ENCODE results near the gene FAM168A. TPM values are rescaled to one million over a fixed set of nuclear protein-coding genes. Genes with fewer than 3 reads are reported as not detected.
"Not testable (repeated sequence)": the region's sequence is repeated elsewhere in the genome, so short reads cannot be mapped to it uniquely, and the experiment has no call there.

FAM168A gene
- total RNA-seq, 1 experiment from 2014 or later = 15.3 TPM

DNA sequence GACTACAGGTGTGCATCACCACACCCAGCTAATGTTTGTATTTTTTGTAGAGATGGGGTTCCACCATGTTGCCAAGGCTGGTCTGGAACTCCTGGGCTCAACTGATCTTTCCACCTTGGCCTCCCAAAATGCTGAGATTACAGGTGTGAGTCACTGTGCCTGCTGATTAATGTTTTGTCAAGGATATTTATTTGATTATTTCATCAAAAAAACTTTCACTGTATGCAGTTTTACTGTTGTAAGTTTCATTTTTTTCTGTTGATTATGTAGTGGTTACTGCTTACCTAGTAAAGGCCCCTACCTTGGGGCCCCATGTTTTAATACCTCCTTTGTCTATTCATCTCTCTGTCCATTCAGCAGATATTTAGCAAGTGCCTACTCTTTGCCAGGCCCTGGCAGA lies 16.7 kb upstream of the FAM168A start:
- no peaks in the 10 kb centered on the region for H3K27me3 ChIP-seq
- H3K4me3 ChIP-seq = no peak overlapping the region
- DNase-seq = no peak
- H3K9me3 ChIP-seq = peaks cover 4% of the 10 kb centered on the region; the same call in 1 of the 2 replicates
- H3K36me3 ChIP-seq = no peaks in the 10 kb centered on the region

DNA sequence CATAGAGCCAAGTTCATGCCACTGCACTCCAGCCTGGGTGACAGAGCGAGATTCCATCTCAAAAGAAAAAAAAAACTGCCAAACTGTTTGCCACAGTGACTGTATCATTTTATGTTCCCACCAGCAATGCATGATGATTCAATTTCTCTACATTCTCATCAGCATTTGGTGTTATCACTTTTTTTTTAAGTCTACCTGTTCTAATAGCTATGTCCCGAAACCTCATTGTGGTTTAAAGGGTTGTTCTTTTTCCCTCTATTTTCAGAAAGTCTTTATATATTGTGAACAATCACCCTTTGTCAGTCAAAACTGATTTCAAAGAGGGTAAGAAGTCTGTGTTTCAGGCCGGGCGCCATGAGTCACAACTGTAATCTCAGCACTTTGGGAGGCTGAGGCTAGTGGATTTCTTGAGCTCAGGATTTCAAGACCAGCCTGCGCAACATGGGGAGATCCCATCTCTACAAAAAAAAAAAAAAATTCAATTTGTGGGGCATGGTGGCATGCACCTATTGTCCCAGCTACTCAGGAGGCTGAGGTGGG lies 14.8 kb upstream of the FAM168A start:
- no peak overlapping the region for H3K4me3 ChIP-seq
- no peaks in the 10 kb centered on the region for H3K27me3 ChIP-seq
- no peak for DNase-seq
- peaks cover 4% of the 10 kb centered on the region; the same call in 1 of the 2 replicates for H3K9me3 ChIP-seq
- H3K36me3 ChIP-seq = no peaks in the 10 kb centered on the region

DNA sequence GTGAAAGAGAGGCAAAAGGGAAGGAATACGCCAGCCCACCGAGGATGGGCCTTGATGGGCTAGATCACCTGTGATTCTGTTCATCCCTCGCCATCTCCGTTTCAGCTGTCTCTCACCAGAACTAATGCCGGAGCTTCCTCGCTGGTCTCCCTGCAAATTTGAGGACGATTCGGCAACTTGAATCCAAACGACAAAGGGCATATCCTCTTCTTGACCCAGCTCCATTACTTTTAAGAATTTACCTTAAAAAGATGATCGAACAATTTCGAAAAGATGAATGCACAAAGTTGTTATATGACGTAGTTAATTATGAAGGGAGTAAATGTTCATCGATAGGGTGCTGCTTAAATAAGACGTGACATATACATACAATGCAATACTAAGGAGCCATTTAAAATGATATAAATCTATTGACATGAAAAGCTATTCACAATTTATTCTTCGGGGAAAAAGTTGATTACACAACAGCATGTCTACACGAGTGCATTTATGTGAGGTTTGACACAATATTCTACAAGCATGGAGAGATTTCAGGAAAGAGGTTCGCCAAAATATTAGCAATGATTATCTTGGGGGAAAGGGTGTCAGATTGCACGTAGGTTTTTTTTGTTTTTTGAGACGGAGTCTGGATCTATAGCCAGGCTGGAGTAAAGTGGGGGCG lies 937 bp upstream of the FAM168A start:
- H3K36me3 ChIP-seq = no peaks in the 10 kb centered on the region
- H3K4me3 ChIP-seq = peak overlapping the region; percentile 81
- H3K9me3 ChIP-seq = no peaks in the 10 kb centered on the region
- H3K27me3 ChIP-seq = no peaks in the 10 kb centered on the region
- DNase-seq = no peak

DNA sequence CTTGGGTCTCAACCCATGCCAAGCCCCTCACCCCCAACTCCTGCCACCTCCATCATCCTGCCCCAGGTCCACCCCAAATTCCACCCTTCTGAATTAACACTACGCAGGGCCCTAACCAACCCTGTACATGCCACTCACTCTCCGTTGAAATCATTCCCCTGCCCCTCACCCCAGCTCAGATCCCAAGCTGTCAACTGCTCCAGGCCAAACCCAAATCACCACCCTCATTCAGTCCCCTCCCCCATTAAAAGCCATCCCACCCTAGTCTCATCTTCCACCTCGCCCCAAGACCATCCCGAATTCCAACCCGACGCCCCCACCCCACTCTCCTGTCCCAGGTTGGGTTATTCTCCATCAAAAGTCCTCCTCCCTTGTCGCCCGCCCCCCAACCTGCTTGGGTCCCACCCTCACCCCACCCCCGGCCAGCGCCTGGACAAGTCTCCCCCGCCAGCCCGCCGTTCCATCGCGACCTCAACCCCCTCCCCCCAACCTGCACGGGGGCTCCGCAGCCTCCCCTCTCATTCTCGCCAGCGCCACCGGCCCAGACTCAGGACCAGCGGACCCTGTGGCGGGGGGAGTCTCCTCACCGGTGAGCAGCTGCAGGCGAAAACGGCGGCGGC lies 466 bp downstream of the FAM168A start:
- Histone ChIP-seq H3K4me3 (peak overlapping the region; percentile 81), H3K27me3 (no peaks in the 10 kb centered on the region), H3K9me3 (no peaks in the 10 kb centered on the region), H3K36me3 (no peaks in the 10 kb centered on the region)
- DNase-seq = no peak

DNA sequence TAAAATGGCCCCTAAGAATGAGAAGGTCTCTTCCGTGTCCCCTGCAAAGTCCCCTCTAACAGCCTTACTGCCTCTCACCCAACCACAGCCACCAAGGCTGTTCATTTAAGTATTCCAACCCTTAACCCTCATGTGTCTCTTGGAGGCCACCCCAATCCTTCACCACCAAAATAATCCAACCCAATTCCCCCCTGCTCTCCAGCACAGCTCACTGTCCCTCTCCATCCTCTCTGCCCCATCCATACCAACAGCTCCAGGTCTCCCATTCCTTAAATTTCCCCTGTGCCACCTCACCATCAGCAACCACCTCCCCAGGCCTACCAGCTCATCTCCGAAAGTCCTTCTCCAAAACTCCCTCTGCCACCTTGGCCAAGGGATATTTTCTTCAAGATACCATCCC lies 1.4 kb downstream of the FAM168A start:
- Histone ChIP-seq H3K36me3 (no peaks in the 10 kb centered on the region), H3K9me3 (no peaks in the 10 kb centered on the region), H3K4me3 (peak overlapping the region; percentile 81), H3K27me3 (no peaks in the 10 kb centered on the region)
- DNase-seq = no peak

DNA sequence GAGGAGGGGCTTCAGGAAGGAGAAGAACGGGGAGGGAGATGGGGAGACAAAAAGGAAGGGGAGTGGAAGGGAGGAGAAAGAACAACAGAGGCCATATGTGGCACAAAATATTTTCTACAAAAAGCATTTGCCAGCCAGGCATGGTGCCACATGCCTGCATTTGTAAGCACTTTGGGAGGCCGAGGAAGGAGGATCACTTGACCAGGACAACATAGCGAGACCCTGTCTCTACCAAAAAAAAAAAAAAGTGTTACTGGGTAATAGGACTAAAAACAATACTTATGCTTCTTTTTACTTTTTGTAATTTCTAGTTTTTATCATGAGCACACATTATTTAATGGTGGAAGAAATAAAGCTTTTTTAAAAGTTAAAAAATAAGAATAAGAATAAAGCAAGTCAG lies 5.3 kb downstream of the FAM168A start:
- DNase-seq = no peak
- Histone ChIP-seq H3K27me3 (no peaks in the 10 kb centered on the region), H3K4me3 (no peak overlapping the region), H3K9me3 (no peaks in the 10 kb centered on the region), H3K36me3 (no peaks in the 10 kb centered on the region)

DNA sequence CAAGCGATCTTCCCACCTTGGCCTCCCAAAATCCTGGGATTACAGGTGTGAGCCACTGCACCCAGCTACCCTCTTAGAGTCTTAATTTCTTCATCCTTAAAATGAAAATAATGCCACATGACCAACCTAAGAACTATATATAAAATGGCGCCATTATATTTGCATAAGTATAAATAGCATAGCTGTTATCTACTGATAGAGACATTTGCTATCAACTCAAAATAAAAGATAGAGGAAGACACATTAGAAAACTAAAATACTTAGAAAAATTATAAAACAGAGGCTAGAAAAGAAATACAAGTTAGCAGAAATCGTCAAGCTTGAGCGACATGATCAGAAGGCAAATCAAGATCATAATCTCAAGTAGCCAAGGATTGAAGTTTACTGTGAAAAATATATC lies 6.2 kb downstream of the FAM168A start:
- no peak for DNase-seq
- H3K36me3 ChIP-seq = no peaks in the 10 kb centered on the region
- H3K4me3 ChIP-seq = no peak overlapping the region
- no peaks in the 10 kb centered on the region for H3K9me3 ChIP-seq
- H3K27me3 ChIP-seq = no peaks in the 10 kb centered on the region

DNA sequence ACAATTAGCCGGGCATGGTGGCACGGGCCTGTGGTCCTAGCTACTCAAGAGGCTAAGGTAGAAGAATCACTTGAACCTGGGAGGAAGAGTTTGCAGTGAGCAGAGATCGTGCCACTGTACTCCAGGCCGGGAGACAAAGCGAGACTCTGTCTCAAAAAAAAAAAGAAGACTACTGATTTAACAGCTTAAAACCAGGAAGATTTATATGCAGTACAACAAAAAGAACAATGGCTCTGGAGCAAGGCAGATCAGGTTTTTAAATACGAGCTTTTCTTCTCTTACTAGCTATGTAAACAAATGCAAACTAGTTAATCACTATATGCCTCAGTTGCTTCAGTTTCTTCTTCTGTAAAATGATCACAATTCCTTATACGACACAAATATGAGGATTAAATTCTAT lies 6.9 kb downstream of the FAM168A start:
- Histone ChIP-seq H3K36me3 (no peaks in the 10 kb centered on the region), H3K27me3 (no peaks in the 10 kb centered on the region), H3K9me3 (no peaks in the 10 kb centered on the region), H3K4me3 (no peak overlapping the region)
- DNase-seq = no peak

DNA sequence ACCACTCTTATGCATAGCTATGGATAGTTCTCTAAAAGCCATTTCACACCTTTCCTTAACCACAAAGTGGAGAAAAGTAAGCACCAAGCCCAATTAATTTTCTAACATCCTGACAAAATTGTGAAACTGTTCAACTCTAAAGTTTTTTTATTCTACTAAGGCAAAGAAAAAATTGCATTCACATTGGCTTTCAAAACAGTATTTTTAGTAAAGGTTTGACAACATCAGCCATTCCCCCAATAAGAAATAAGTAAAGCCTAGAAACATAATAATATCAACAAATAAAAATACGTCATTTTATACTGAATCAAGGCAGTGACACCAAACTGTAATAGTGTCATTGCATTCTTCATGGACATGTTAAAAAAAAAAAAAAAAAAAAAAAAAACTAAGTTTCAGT lies 11.1 kb downstream of the FAM168A start:
- H3K9me3 ChIP-seq = no peaks in the 10 kb centered on the region
- no peak overlapping the region for H3K4me3 ChIP-seq
- H3K27me3 ChIP-seq = no peaks in the 10 kb centered on the region
- no peak for DNase-seq
- no peaks in the 10 kb centered on the region for H3K36me3 ChIP-seq

DNA sequence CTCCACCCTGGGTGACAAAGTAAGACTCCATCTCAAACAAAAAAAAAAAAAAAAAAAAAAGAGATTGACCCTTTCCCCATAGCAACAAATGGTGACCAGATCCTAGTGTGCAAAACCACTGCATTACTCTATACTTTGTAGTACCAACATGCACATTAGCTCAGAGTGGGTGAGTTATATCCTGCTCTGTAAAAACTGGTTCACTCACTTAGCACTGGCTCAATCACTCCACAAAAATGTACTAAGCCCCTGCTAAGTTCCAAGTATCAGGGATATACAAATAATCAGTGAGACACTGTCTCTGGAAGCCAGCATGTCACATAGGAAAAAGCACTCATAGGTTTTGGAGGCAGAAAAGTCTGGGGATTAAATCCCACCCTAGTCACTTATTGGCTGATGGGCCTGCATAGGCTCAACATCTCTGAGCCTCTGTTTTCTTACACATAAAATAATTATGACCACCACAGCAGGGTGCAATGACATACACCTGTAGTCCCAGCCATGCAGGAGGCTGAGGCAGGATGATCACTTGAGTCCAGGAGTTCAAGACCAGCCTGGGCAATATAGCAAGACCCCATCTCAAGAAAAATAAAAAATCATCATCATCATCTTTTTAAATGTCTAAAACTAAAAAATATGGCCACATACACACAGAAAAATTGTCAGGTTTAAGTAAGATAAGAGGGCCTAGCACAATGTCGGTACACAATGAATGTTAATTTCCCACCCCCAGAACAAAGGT lies 11.9 kb downstream of the FAM168A start:
- Histone ChIP-seq H3K9me3 (no peaks in the 10 kb centered on the region), H3K36me3 (no peaks in the 10 kb centered on the region), H3K27me3 (no peaks in the 10 kb centered on the region), H3K4me3 (no peak overlapping the region)
- no peak for DNase-seq

DNA sequence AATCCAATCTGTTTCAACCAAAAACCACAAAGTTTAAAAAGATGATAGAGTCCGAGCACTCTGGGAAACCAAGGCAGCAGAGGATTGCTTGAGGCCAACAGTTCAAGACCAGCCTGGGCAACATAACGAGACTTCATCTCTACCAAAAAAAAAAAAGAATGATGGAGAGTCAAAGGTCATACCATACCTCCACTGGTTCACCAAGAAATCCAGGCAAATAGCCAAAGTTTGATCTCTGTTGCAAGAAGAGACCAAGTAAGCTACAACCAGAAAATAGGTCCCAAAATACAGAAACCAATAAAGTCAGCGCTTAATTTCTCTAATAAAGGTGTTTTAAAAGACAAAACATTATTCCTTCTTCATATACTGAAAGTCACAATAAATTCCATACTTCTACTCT lies 13.1 kb downstream of the FAM168A start:
- Histone ChIP-seq H3K27me3 (no peaks in the 10 kb centered on the region), H3K36me3 (no peaks in the 10 kb centered on the region)

DNA sequence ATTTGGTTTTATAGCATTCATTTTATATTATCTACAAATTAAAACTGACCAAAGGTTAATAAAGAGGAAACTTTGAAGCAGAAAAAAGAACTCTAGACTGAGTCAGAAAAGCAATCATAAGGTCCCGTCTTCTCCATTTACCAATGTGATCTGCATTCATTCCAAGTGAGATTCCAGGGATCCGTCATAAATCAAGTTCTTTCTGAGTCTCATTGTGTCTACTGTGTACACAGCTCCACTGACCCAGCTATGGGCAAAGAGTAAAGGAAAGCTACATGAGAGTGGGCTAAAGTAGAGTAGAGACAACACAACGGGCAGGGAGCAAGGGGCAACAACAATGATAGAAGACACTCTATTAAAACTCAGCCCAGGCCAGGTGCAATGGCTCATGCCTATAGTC lies 15.3 kb downstream of the FAM168A start:
- H3K4me3 ChIP-seq = no peak overlapping the region
- no peaks in the 10 kb centered on the region for H3K9me3 ChIP-seq
- H3K27me3 ChIP-seq = no peaks in the 10 kb centered on the region
- H3K36me3 ChIP-seq = no peaks in the 10 kb centered on the region
- DNase-seq = no peak

More for the DNA sequence above, 13.1 kb downstream of the FAM168A start:
- H3K9me3 ChIP-seq = no peaks in the 10 kb centered on the region
- no peak for DNase-seq
- H3K4me3 ChIP-seq = no peak overlapping the region

DNA sequence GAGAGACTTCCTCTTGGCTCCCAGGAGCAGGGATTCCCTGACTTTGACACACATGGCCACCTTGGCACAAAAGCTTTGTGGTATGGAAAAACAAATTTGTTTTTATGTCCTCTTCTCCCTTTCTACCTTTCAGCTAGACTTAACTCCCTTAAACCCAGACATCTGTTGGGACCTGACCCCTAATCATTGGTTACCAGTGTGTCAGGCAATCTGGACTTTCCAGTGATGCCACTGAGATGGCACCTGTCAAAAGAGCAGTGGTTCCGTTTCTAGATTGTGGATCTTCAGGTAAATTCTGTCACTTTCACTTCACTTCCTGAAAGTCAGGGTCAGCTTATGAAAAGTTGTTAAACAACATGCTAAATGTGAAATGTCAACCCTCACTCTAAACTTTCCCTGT lies 17.2 kb downstream of the FAM168A start:
- not testable (repeated sequence) for H3K4me3 ChIP-seq, H3K36me3 ChIP-seq, H3K9me3 ChIP-seq, DNase-seq, H3K27me3 ChIP-seq

DNA sequence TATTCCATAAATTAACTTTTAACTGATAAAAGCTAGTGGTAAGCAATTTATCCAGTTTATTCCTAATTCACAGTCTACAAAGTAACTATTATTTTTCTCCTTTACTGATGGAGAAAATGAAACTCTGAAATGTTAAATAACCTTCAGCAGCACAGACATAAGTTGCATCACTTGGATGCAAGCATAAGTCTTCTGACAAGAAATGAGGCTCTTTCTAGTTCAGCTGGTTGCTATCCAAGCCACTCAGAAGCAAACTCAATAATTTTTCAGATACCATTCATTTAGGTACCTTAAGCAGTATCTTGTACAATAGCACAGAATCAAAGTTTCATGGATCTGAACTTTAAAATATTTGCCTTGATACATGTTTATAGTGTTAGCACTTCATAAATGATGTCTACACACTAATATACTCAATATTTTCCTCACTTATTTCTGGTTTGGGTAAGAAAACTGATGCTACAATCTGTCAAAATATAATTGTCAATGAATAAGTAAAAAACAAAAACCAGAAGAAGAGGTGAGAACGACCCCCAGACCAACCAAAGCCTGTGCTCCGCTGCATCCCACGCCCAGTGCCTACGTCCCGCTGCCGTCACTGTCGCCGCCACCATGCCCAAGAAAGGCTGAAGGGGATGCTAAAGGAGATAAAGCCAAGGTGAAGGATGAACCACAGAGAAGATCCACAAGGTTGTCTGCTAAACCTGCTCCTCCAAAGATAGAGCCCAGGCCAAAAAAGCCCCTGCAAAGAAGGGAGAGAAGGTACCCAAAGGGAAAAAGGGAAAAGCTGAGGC lies 18.1 kb downstream of the FAM168A start:
- DNase-seq = no peak
- H3K4me3 ChIP-seq = no peak overlapping the region

DNA sequence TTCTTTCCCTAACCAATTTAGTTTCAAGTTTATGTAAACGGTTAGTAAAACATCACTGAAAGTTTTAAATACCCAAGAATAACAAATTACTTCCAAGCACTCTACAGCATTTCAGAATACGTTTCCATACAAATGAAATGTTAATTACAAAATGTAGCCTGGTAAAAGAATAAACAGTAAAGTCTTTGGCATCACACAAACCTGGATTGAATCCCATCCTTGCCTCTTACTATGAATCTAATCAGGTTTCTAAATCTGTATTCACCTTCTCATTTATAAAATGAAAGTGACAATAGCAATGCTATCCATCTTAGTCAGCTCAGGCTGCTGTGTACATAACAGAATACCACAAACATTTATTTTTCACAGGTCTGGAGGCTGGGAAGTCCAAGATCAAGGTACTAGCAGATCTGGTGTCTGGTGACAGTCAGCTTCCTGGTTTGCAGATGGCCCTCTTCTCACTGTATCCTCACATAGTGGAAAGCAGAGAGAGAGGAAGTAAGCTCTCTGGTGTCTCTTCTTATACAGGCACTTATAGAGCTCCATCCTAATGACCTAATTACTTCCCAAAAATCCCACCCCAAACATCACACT lies 19.2 kb downstream of the FAM168A start:
- Histone ChIP-seq H3K27me3 (no peaks in the 10 kb centered on the region), H3K9me3 (no peaks in the 10 kb centered on the region), H3K4me3 (no peak overlapping the region), H3K36me3 (no peaks in the 10 kb centered on the region)
- no peak for DNase-seq

More for the DNA sequence above, 18.1 kb downstream of the FAM168A start:
- Histone ChIP-seq H3K9me3 (no peaks in the 10 kb centered on the region), H3K36me3 (no peaks in the 10 kb centered on the region), H3K27me3 (no peaks in the 10 kb centered on the region)

DNA sequence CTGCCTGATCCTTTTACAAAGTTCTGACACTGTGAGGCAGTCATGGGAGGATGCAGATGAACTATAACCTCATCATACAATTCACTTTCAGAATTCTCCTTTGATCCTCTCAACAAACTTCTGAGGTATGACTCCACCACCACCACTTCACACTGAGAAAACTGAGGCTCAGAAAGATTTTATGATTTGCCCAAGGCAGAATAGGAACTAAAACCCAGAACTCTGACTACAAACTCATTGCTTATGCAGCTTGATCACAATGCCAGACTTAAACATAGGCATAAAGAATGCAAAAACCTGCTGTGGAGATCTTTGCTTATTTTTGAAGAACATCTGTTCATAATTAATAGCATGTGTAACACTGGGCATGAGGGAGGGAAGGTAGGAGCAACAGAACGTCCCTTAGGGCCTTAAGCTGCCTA lies 20.4 kb downstream of the FAM168A start:
- no peak for DNase-seq

More for the DNA sequence above, 20.4 kb downstream of the FAM168A start:
- no peaks in the 10 kb centered on the region for H3K36me3 ChIP-seq
- H3K9me3 ChIP-seq = no peaks in the 10 kb centered on the region
- no peaks in the 10 kb centered on the region for H3K27me3 ChIP-seq
- H3K4me3 ChIP-seq = no peak overlapping the region
